Measurements from ENCODE around the gene TGFB2. TPM values are rescaled to one million over a fixed set of nuclear protein-coding genes. Genes with fewer than 3 reads are reported as not detected.

TGFB2 gene
- total RNA-seq, 4 donors from 2014 or later = 5.3 to 12.6 (median 6.1) TPM

DNA sequence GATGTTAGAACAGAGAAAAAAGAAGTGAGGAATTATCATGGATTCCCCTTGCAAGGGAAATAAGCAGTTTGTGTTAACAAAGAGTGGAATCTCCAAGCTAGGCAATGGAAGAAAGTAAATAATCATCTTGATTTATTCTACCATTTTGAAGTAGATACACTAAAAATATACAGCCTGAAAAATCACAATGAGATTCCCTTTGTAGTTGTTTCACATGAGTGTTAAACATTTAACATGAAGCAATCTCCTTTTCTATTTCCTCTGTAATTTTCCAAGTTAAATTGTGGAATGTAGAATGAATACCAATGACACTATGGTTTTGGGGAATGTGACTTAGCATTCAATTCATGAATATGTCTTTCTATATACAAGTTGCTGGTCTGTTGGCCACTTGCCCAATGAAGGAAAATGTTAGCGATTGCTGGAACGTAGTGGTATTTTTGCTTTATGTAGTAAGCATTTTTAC lies 5.7 kb downstream of the TGFB2 start:
- peak overlapping the region; percentile 83 to 91 (median 90) for H3K27ac ChIP-seq (replicated peaks in 1 of 4)
- H3K4me3 ChIP-seq = peak overlapping the region; percentile 32 to 73 (median 46)
- no peak for DNase-seq (ENCODE audit: extremely low spot score)
- H3K4me1 ChIP-seq = peaks cover 5 to 53% (median 45%) of the 10 kb centered on the region in 4 donors
- TF ChIP-seq, protein P1, sequence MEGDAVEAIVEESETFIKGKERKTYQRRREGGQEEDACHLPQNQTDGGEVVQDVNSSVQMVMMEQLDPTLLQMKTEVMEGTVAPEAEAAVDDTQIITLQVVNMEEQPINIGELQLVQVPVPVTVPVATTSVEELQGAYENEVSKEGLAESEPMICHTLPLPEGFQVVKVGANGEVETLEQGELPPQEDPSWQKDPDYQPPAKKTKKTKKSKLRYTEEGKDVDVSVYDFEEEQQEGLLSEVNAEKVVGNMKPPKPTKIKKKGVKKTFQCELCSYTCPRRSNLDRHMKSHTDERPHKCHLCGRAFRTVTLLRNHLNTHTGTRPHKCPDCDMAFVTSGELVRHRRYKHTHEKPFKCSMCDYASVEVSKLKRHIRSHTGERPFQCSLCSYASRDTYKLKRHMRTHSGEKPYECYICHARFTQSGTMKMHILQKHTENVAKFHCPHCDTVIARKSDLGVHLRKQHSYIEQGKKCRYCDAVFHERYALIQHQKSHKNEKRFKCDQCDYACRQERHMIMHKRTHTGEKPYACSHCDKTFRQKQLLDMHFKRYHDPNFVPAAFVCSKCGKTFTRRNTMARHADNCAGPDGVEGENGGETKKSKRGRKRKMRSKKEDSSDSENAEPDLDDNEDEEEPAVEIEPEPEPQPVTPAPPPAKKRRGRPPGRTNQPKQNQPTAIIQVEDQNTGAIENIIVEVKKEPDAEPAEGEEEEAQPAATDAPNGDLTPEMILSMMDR (IDR thresholded peaks at IDR 0.05) = no peak
- TF ChIP-seq POLR2AphosphoS5 (IDR thresholded peaks at IDR 0.05) (no peak), POLR2A (IDR thresholded peaks at IDR 0.05; ENCODE audit: low read depth) (no peak), EP300 (IDR thresholded peaks at IDR 0.05) (no peak)
- no peaks in the 10 kb centered on the region for H3K36me3 ChIP-seq
- WGBS = 4% methylated on average over 2 of the region's 2 CpGs
- intact Hi-C loops (cut with DNase I) = no loop called here
- no peaks in the 10 kb centered on the region for H3K27me3 ChIP-seq
- H3K9me3 ChIP-seq = no peaks in the 10 kb centered on the region

DNA sequence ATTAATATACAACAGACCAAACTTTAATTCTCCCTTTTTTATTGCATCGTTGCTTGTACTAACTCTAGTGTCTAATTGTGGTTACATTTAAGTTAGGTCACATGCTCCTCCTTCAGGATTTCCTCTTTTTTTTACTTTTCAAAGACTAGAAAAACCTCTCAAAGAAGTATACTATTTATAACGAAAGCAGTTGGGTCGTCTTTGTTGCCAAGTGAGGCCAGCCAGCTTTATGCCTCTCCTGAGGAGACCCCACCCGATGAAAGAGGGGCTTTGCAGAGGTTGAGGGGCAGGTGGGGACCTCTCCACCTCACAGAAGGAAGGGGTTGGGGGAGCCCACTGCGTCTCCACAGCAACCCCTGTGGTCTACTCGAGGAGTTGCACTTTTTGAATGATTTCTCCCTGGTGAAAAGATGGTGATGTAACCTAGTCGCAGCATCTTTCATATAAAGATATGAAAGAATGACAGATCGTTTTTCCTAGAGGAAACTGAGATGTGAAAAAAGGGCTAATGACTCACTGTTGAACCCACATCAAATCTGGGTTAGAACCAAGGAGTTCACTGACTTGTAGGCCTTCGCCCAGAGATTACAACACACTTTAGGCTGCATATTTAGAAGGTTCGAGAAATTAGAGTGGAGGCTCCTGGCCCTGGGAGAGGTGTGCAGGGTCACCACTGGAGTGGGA lies 6.4 kb downstream of the TGFB2 start:
- H3K36me3 ChIP-seq = no peaks in the 10 kb centered on the region
- 27% methylated on average over 10 of the region's 10 CpGs for WGBS
- no peaks in the 10 kb centered on the region for H3K9me3 ChIP-seq
- TF ChIP-seq, protein P1 (IDR thresholded peaks at IDR 0.05) = peak; percentile 28 to 54 (median 39)
- no peak for TF ChIP-seq POLR2A (IDR thresholded peaks at IDR 0.05; ENCODE audit: low read depth)
- peak in 1 of 2 donors; percentile 26 for TF ChIP-seq POLR2AphosphoS5 (IDR thresholded peaks at IDR 0.05)
- no peak for TF ChIP-seq EP300 (IDR thresholded peaks at IDR 0.05)
- peak overlapping the region; percentile 83 to 91 (median 90) for H3K27ac ChIP-seq (replicated peaks in 1 of 4)
- no peak for DNase-seq (ENCODE audit: extremely low spot score)
- H3K27me3 ChIP-seq = no peaks in the 10 kb centered on the region
- H3K4me3 ChIP-seq = peak overlapping the region; percentile 32 to 73 (median 46)
- intact Hi-C loops (cut with DNase I) = no loop called here
- peaks cover 5 to 53% (median 45%) of the 10 kb centered on the region in 4 donors for H3K4me1 ChIP-seq

DNA sequence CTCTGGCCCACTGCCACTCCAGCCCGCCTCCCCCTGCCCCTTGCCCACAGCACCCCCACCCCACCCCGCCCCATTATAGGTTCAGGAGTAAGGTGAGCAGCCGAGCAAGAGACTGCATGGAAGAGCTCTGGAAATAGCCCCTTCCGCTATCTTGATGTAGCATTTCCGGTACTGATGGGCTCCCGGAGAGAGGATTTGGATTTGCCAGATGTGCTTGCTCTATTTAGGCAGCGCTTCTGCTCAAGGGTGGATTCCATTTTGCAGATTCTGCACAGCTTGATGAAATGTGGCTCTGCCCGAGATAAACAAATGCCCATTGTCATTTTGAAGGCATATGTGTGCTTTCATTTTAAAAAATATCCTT lies 6.9 kb downstream of the TGFB2 start:
- TF ChIP-seq POLR2AphosphoS5 (IDR thresholded peaks at IDR 0.05) = no peak
- no peak for TF ChIP-seq POLR2A (IDR thresholded peaks at IDR 0.05; ENCODE audit: low read depth)
- no peak for TF ChIP-seq EP300 (IDR thresholded peaks at IDR 0.05)
- TF ChIP-seq, protein P1 (IDR thresholded peaks at IDR 0.05) = no peak
- H3K27ac ChIP-seq (replicated peaks in 1 of 4) = peak overlapping the region; percentile 41 to 91 (median 86)
- no peak for DNase-seq (ENCODE audit: extremely low spot score)
- intact Hi-C loops (cut with DNase I) = no loop called here
- peaks cover 5 to 53% (median 45%) of the 10 kb centered on the region in 4 donors for H3K4me1 ChIP-seq
- H3K36me3 ChIP-seq = no peaks in the 10 kb centered on the region
- WGBS = 85% methylated on average over 7 of the region's 8 CpGs
- H3K4me3 ChIP-seq = no peak overlapping the region
- H3K27me3 ChIP-seq = no peaks in the 10 kb centered on the region
- no peaks in the 10 kb centered on the region for H3K9me3 ChIP-seq

DNA sequence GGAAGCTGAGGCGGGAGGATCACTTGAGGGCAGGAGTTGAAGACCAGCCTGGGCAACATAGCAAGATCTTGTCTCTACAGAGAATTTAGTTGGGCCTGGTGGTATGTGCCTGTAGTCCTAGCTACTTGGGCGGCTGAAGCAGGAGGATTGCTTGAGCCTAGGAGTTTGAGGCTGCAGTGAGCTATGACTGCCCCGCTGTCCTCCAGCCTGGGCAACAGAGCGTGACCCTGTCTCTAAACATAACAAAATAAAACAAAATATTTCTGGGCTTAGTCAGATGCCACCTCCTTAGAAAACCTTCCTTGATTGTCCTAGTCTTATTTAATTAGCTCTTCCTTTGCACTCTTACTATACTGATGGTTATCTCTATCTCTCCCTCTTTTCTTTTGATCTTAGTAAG lies 8.5 kb downstream of the TGFB2 start:
- TF ChIP-seq EP300 (IDR thresholded peaks at IDR 0.05) = no peak
- TF ChIP-seq POLR2AphosphoS5 (IDR thresholded peaks at IDR 0.05) = no peak
- no peak overlapping the region for H3K4me3 ChIP-seq
- 89% methylated on average over 4 of the region's 4 CpGs for WGBS
- no peak overlapping the region for H3K27ac ChIP-seq (replicated peaks in 1 of 4)
- H3K27me3 ChIP-seq = no peaks in the 10 kb centered on the region
- H3K36me3 ChIP-seq = no peaks in the 10 kb centered on the region
- H3K4me1 ChIP-seq = peaks cover 5 to 38% (median 34%) of the 10 kb centered on the region in 4 donors
- intact Hi-C loops (cut with DNase I) = no loop called here
- no peak for DNase-seq (ENCODE audit: extremely low spot score)
- no peaks in the 10 kb centered on the region for H3K9me3 ChIP-seq

DNA sequence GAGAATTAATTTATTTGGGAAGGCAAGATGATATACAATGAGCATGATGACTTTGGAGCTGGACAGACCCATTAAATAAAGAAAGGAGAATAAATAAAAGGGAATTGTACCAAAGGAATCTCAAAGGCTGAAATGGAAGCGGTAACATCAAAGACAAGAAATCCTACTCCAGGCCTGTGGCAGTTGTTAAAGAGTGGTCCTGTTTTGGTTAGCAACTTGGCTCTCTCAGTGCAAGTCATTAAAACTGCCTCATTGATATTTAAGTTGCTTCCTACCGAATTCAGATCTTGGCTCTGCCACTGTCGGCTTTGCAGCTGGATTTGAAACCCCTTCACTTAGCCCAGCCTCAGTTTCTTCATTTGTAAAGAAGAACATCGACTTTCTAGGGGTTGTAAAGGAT lies 10.1 kb downstream of the TGFB2 start:
- Histone ChIP-seq H3K4me1 (peaks cover 5 to 30% (median 18%) of the 10 kb centered on the region in 4 donors), H3K27me3 (no peaks in the 10 kb centered on the region), H3K36me3 (no peaks in the 10 kb centered on the region), H3K9me3 (no peaks in the 10 kb centered on the region), H3K27ac (replicated peaks in 1 of 4) (no peak overlapping the region), H3K4me3 (no peak overlapping the region)
- intact Hi-C loops (cut with DNase I) = no loop called here
- WGBS = 85% methylated on average over 4 of the region's 4 CpGs
- no peak for DNase-seq (ENCODE audit: extremely low spot score)
- TF ChIP-seq EP300 (IDR thresholded peaks at IDR 0.05) = no peak
